Hepatocyte (in vitro differentiated cells): ENCODE measurements around the gene GAP43. TPM values are rescaled to one million over a fixed set of nuclear protein-coding genes. Genes with fewer than 3 reads are reported as not detected.
A peak's percentile ranks its signal among the peaks of the same experiment; 100 is the strongest.

Source experiments
- DNase-seq: peaks from one replicate; pipeline ENCODE4 v3.0.0-alpha.2; 2016; ENCODE audit warnings: low spot score
- H2AFZ ChIP-seq: fragments of 200-600 bp; sonication (generic); 2 replicates; pipeline ENCODE4 v1.6.0; 2016; ENCODE audit warnings: antibody characterized with exemption, mild to moderate bottlenecking
- H3K27ac ChIP-seq: fragments of 200-600 bp; sonication (generic); 2 replicates; pipeline ENCODE4 v1.5.1; 2016; ENCODE audit warnings: mild to moderate bottlenecking
- H3K27me3 ChIP-seq: fragments of 200-600 bp; sonication (generic); 2 replicates; pipeline ENCODE4 v1.6.1; 2016
- H3K36me3 ChIP-seq: fragments of 200-600 bp; sonication (generic); replicated peaks from 2 replicates; pipeline ENCODE4 v1.5.1; 2016; ENCODE audit warnings: low read depth; ENCODE audit not compliant: insufficient read depth
- H3K4me1 ChIP-seq: fragments of 200-600 bp; sonication (generic); 2 replicates; pipeline ENCODE4 v1.5.1; 2016; ENCODE audit warnings: mild to moderate bottlenecking, moderate library complexity; ENCODE audit not compliant: insufficient read depth
- H3K4me2 ChIP-seq: fragments of 200-600 bp; sonication (generic); 2 replicates; pipeline ENCODE4 v1.6.0; 2016
- H3K4me3 ChIP-seq: fragments of 200-600 bp; sonication (generic); 2 replicates; pipeline ENCODE4 v1.5.1; 2016; ENCODE audit warnings: mild to moderate bottlenecking
- H3K79me2 ChIP-seq: fragments of 200-600 bp; sonication (generic); 2 replicates; pipeline ENCODE4 v1.6.0; 2017; ENCODE audit warnings: mild to moderate bottlenecking
- H3K9me2 ChIP-seq: fragments of 200-600 bp; sonication (generic); replicated peaks from 2 replicates; pipeline ENCODE4 v1.6.0; 2017; ENCODE audit warnings: mild to moderate bottlenecking; ENCODE audit not compliant: insufficient read depth
- H3K9me3 ChIP-seq: fragments of 200-600 bp; sonication (generic); 2 replicates; pipeline ENCODE4 v1.5.1; 2016; ENCODE audit warnings: low read depth, mild to moderate bottlenecking
- H4K20me1 ChIP-seq: fragments of 200-600 bp; sonication (generic); 2 replicates; pipeline ENCODE4 v1.6.0; 2016; ENCODE audit warnings: mild to moderate bottlenecking; ENCODE audit not compliant: insufficient read depth, poor library complexity, severe bottlenecking
- EZH2 ChIP-seq: fragments of 200-600 bp; sonication (generic); IDR thresholded peaks from 2 replicates; pipeline ENCODE4 v1.6.1; 2016; ENCODE audit warnings: antibody characterized with exemption, mild to moderate bottlenecking, borderline replicate concordance
- EZH2phosphoT487 ChIP-seq: fragments of 200-600 bp; sonication (generic); IDR thresholded peaks from one replicate; pipeline ENCODE4 v1.6.1; 2018; ENCODE audit warnings: antibody characterized with exemption, mild to moderate bottlenecking, low read depth, moderate library complexity; ENCODE audit not compliant: unreplicated experiment, severe bottlenecking
- WGBS: methylation state at CpG from one replicate; pipeline ENCODE4 v1.1.6; 2016; ENCODE audit warnings: low lambda C conversion rate; ENCODE audit errors: missing lambda C conversion rate; 5-methylcytosine and 5-hydroxymethylcytosine counted together
- polyA plus RNA-seq: library from polyadenylated mRNA; unstranded; fragments of >200 nt; fragmentation: Nextera tagmentation; extraction: Ambion mirVana; gene quantifications from 2 replicates; pipeline ENCODE4 v1.2.1, GENCODE V29; 2016
- total RNA-seq: library from RNA; depleted of rRNA; stranded (reverse); fragments of >200 nt; gene quantifications from 2 replicates; pipeline ENCODE4 v1.2.3, GENCODE V29; 2014
- TF ChIP-seq, protein P1 (sequence below): fragments of 200-600 bp; sonication (generic); IDR thresholded peaks from 2 replicates; pipeline ENCODE4 v1.5.1; 2016; ENCODE audit warnings: antibody characterized with exemption, mild to moderate bottlenecking; ENCODE audit not compliant: poor library complexity

The GAP43 gene
- total and polyA plus RNA-seq, 2 experiments from 2014 or later: 0.60 to 0.81 TPM

DNA sequence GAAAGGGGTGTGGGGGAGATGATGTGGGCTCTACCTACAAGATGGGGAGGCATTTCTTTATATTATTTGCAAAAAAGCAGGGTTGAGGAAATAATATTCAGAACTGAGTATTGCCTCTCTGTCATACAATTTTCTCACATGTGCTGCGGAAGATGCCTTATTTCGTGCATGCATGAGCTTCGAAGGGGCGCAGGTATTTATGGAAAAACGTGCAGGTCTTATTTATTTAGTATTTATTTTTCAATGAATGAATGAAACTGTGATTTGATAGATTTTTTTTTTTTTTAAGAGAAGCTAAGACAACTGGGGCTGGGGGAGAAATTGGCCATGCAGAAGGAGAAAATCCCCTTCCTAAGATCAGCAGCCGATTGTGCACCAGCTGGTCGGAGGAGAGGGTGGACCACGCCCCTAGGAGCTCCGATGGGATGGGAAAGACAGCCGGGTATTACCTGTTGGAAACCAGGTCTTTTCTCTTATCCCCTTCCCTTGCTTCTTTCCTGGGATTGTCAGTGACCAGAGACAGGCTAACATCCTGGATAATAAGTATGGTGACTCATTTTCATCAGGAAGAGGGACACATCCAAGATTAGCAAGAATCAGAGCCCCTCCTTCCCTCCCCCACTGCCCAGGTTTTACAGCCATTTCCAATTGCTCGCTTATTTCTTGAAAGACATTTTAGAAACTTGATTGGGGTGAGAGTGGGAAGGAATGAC is 875 bp downstream of the GAP43 start:
- H3K79me2 ChIP-seq: no peaks in the 10 kb centered on the region
- no peak overlapping the region for H2AFZ ChIP-seq
- no peak overlapping the region for H3K27ac ChIP-seq
- H3K27me3 ChIP-seq: peaks cover 38% of the 10 kb centered on the region
- no peaks in the 10 kb centered on the region for H3K36me3 ChIP-seq
- WGBS: 2% methylated on average over 11 of the region's 11 CpGs
- H3K4me2 ChIP-seq: peak overlapping the region; percentile 75
- TF ChIP-seq EZH2 (no peak), EZH2phosphoT487 (no peak)
- no peaks in the 10 kb centered on the region for H4K20me1 ChIP-seq
- no peaks in the 10 kb centered on the region for H3K9me3 ChIP-seq
- no peak for DNase-seq
- no peaks in the 10 kb centered on the region for H3K4me1 ChIP-seq
- H3K9me2 ChIP-seq: no peaks in the 10 kb centered on the region
- H3K4me3 ChIP-seq: no peak overlapping the region

DNA sequence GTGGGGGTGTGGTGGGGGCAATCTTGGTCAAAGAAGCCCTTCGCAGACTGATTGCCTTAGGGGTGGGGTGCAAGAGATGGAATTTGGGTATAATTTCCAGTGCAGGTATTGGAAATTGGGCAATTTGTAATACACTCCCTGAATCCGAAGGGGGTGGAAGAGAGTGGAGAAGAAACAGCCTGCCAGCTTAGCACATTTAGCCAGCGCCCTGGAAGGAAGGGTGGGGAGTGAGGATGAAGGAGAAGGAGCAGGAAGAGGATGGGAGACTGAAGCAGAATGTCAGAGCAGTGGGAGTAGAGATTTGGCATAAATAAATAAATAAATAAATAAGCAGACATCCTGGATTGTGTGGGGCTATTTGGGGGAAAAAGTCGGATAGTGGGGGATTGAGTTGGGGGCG is 1.6 kb downstream of the GAP43 start:
- Histone ChIP-seq H3K4me3 (no peak overlapping the region), H3K79me2 (no peaks in the 10 kb centered on the region), H3K27ac (no peak overlapping the region), H4K20me1 (no peaks in the 10 kb centered on the region), H3K36me3 (no peaks in the 10 kb centered on the region), H2AFZ (no peak overlapping the region), H3K27me3 (peaks cover 38% of the 10 kb centered on the region), H3K9me2 (no peaks in the 10 kb centered on the region), H3K4me2 (no peak overlapping the region), H3K4me1 (no peaks in the 10 kb centered on the region), H3K9me3 (no peaks in the 10 kb centered on the region)
- 28% methylated on average over 5 of the region's 5 CpGs for WGBS
- no peak for DNase-seq
- TF ChIP-seq EZH2 (no peak), EZH2phosphoT487 (no peak)
- TF ChIP-seq, protein P1, sequence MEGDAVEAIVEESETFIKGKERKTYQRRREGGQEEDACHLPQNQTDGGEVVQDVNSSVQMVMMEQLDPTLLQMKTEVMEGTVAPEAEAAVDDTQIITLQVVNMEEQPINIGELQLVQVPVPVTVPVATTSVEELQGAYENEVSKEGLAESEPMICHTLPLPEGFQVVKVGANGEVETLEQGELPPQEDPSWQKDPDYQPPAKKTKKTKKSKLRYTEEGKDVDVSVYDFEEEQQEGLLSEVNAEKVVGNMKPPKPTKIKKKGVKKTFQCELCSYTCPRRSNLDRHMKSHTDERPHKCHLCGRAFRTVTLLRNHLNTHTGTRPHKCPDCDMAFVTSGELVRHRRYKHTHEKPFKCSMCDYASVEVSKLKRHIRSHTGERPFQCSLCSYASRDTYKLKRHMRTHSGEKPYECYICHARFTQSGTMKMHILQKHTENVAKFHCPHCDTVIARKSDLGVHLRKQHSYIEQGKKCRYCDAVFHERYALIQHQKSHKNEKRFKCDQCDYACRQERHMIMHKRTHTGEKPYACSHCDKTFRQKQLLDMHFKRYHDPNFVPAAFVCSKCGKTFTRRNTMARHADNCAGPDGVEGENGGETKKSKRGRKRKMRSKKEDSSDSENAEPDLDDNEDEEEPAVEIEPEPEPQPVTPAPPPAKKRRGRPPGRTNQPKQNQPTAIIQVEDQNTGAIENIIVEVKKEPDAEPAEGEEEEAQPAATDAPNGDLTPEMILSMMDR: no peak

DNA sequence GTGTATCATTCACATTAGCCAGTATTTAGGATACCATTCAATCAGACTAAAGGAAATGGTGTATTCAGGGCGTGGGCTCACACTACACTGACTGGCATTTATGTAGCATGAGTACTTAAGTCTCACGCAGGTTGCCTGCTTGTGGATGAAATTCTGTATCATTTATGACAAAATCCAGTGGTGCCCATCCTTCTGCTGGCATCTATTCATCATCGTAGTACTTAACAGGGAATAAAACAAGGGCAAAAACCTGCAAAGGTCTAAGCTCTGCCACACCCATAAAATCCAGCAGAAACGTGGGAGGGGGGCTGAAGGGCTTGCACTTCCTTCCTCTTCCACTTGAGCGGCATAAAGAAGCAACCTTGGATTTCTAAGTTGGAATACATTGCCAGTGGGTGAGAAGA is 2.7 kb downstream of the GAP43 start:
- Histone ChIP-seq H3K4me1 (no peaks in the 10 kb centered on the region), H2AFZ (no peak overlapping the region), H3K4me3 (no peak overlapping the region), H3K9me3 (no peaks in the 10 kb centered on the region), H4K20me1 (no peaks in the 10 kb centered on the region), H3K9me2 (no peaks in the 10 kb centered on the region), H3K36me3 (no peaks in the 10 kb centered on the region), H3K79me2 (no peaks in the 10 kb centered on the region), H3K27me3 (peaks cover 38% of the 10 kb centered on the region), H3K27ac (no peak overlapping the region), H3K4me2 (no peak overlapping the region)
- no peak for DNase-seq
- no peak for TF ChIP-seq EZH2
- TF ChIP-seq, protein P1: no peak
- no peak for TF ChIP-seq EZH2phosphoT487
- 35% methylated on average over 5 of the region's 5 CpGs for WGBS

DNA sequence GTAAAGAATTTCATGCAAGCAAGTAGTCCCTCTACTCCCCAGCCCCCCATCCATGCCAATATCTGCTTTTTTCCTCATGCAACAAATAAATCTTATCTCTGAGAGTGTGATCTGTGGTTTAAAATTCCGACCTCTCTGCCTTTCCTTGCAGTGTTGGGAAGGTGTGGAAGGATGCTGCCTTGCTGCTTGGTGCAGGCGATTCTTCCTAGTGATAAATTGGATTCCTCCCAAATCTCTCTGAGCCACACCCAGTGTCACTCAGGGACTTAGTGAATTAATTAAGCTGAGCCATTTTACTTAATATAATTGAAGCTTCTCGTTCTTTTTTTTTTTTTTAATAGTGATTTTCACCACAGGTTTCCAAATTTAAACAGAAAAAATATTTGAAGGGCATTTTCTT is 3.4 kb downstream of the GAP43 start:
- WGBS: 53% methylated on average over 3 of the region's 3 CpGs
- H3K4me1 ChIP-seq: no peaks in the 10 kb centered on the region
- H3K9me2 ChIP-seq: no peaks in the 10 kb centered on the region
- no peaks in the 10 kb centered on the region for H3K36me3 ChIP-seq
- no peak overlapping the region for H3K27ac ChIP-seq
- H4K20me1 ChIP-seq: no peaks in the 10 kb centered on the region
- H3K9me3 ChIP-seq: no peaks in the 10 kb centered on the region
- H2AFZ ChIP-seq: no peak overlapping the region
- no peak for DNase-seq
- H3K4me2 ChIP-seq: no peak overlapping the region
- H3K79me2 ChIP-seq: no peaks in the 10 kb centered on the region
- H3K4me3 ChIP-seq: no peak overlapping the region
- TF ChIP-seq, protein P1: no peak
- no peak for TF ChIP-seq EZH2
- no peak for TF ChIP-seq EZH2phosphoT487
- peaks cover 38% of the 10 kb centered on the region for H3K27me3 ChIP-seq
